ENCODE measurements around the gene CILP2.

The CILP2 gene

GRCh38 chr19:19529783-19530422, 8.2 kb upstream of the CILP2 start:
- no peak for TF ChIP-seq GATA3 (IDR thresholded peaks at IDR 0.05; ENCODE audit: low read depth, low read length)
- no peak for TF ChIP-seq GATA2 (IDR thresholded peaks at IDR 0.05; ENCODE audit: low read depth, low read length)

- no peak for TF ChIP-seq GATA3 (IDR thresholded peaks at IDR 0.05; ENCODE audit: low read depth, low read length)
- TF ChIP-seq GATA2 (IDR thresholded peaks at IDR 0.05; ENCODE audit: low read depth, low read length): no peak
These were observed 7.7 kb upstream of the CILP2 start for GRCh38 chr19:19530423-19530804.

GRCh38 chr19:19530889-19531288, 7.2 kb upstream of the CILP2 start:
- TF ChIP-seq GATA3 (IDR thresholded peaks at IDR 0.05; ENCODE audit: low read depth, low read length) (no peak), GATA2 (IDR thresholded peaks at IDR 0.05; ENCODE audit: low read depth, low read length) (no peak)

DNA sequence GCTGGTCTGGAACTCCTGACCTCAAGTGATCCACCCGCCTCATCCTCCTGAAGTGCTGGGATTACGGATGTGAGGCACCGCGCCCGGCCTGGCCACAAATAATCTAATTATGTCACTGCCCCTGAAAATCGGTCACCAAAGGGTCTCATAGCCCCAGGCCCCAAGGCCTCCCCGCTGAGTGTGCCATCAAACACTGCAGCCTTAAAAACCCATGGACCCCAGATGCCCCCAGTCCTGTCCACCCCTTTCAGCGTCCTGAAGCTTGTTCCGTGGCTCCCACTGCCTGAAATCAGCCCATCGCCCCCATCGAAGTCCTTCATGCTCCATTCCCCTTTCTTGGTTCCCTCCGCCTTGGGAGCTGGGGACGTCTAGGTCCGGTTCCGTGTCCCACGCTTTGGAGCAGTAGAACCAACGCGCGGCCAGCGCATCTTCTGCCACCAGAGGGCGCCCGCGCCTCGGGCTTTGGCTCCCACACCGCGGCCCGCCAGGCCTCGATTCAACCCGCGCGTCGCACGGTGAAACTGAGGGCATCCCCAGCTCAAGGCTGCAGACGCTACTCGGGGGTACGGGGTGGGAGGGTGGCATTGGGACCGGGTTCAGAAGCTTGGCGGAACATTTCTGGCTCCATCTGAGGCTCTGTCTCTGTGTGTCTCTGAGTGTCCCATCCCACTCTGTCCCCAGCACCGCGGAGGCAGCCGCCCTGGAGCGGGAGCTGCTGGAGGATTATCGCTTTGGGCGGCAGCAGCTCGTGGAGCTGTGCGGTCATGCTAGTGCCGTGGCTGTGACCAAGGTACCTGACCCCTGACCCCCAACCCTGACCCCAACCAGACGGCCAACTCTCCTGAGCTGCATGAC, 5.9 kb upstream of the CILP2 start:
- no peak for TF ChIP-seq GATA2 (IDR thresholded peaks at IDR 0.05; ENCODE audit: low read depth, low read length)
- TF ChIP-seq GATA3 (IDR thresholded peaks at IDR 0.05; ENCODE audit: low read depth, low read length): no peak

DNA sequence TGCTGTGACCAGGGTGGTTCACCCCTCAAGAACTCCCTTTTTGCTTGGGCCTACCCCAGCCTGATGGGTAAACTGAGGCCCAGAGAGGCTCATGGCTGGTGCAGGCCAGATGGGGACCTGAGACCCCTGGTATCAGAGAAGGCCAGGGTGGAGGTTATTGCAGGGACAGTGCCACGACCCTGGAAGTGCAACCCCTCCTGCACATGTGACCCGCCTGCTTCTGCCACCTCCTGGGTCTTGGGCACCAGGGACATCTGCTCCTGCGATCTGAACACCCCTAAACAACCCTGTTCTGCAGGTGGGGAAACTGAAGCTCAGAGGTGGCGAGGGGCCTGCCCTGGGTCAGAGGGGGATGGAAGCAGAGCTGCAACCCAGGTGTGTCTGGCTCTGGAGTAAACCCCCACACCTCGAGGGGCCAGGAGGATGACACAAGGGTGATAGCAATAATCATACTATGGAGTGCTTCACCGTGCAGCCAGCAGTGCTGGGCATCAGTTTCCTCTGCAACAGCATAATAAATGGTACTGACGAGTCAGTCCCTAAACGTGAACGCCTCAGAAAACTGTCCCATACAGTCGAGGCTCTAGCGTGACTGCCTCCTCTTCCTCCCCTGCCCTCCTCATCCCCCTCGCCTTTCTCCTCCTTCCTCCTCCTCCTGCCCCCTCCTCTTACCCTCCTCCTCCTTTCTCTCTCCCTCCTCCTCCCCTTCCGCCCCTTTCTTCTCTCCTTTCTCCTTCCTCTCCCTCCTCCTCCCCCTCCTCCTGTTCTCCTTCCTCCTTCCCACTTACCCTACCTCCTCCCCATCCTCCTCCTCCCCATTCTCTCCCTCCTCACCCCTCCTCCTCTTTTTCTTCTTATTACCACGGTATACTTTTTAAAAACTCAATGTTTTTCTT, 5.0 kb upstream of the CILP2 start:
- TF ChIP-seq GATA2 (IDR thresholded peaks at IDR 0.05; ENCODE audit: low read depth, low read length): no peak
- TF ChIP-seq GATA3 (IDR thresholded peaks at IDR 0.05; ENCODE audit: low read depth, low read length): no peak

DNA sequence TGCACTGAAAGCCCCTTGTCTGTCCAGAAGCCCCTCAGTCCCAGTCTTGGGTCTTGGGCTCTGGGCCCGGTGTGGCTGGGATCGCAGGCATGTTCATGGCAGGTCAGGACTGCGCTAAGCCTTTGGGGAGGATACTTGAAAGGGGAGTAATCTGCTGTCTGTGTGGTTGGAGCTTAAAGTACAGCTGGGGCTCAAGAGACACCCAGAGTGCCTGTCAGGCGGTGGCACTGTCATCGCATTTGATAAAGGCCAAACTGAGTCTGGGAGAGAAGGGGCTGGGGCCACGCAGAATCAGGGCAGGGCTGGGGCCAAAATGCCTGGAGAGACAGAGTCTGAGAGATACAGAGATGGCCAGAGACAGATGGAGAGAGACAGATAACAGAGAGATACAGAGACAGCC, 4.2 kb upstream of the CILP2 start:
- no peak for TF ChIP-seq GATA3 (IDR thresholded peaks at IDR 0.05; ENCODE audit: low read depth, low read length)
- TF ChIP-seq GATA2 (IDR thresholded peaks at IDR 0.05; ENCODE audit: low read depth, low read length): no peak

DNA sequence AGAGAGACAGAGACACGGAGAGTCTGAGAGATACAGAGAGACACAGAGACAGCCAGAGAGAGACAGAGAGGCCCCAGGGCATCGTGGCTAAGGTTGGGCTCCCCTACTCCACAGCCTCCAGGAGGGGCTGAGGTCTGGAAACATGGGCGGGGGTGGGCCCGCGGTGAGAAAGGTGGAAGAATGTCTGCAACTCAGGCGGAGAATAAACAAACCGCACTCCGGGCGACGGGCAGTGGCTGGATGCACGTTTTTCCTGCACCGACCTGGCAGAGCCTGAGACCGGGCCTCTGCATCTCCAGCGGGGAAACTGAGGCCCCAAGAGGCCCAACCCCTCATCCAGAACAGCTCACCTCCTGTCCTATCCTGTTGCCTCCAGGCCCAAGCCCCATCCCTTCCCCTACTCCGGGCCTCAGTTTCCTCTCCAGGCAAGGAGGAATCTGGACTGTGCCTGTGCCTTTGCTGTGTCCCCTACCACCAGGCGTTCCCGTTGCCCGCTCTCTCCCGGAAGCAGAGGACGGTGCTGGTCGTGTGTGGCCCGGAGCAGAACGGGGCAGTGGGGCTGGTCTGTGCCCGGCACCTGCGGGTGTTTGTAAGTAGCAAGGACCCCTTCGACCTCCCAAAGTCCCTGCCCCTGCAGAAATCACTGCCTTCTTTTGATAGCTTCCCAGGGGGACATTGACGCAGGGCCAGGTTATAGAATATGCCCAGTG, 3.4 kb upstream of the CILP2 start:
- TF ChIP-seq GATA2 (IDR thresholded peaks at IDR 0.05; ENCODE audit: low read depth, low read length): no peak
- no peak for TF ChIP-seq GATA3 (IDR thresholded peaks at IDR 0.05; ENCODE audit: low read depth, low read length)

- no peak for TF ChIP-seq GATA3 (IDR thresholded peaks at IDR 0.05; ENCODE audit: low read depth, low read length)
- TF ChIP-seq GATA2 (IDR thresholded peaks at IDR 0.05; ENCODE audit: low read depth, low read length): no peak
These were observed 2.5 kb upstream of the CILP2 start for GRCh38 chr19:19535311-19536191.

- TF ChIP-seq GATA3 (IDR thresholded peaks at IDR 0.05; ENCODE audit: low read depth, low read length) (no peak), GATA2 (IDR thresholded peaks at IDR 0.05; ENCODE audit: low read depth, low read length) (no peak)
These were observed 703 bp upstream of the CILP2 start for GRCh38 chr19:19537075-19538048.

DNA sequence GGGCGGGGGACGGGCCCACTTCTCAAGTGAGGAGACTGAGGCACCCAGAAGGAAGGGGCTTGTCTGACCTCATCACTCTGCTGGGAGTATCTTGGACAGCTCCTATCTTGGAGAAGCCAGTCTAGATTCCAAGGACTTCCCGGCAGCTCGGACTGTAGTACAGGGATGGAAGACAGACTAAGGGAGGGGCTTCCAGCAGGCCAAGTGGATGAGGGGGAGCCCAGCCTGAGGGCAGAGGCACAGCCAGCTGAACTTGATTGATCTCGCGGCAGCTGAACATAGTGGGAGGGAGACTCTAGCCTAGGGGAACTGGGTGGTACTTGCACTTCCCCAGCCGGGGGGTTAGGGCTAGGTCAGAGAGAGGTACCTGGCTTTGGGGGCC, 711 bp downstream of the CILP2 start:
- TF ChIP-seq GATA2 (IDR thresholded peaks at IDR 0.05; ENCODE audit: low read depth, low read length): no peak
- TF ChIP-seq GATA3 (IDR thresholded peaks at IDR 0.05; ENCODE audit: low read depth, low read length): no peak

DNA sequence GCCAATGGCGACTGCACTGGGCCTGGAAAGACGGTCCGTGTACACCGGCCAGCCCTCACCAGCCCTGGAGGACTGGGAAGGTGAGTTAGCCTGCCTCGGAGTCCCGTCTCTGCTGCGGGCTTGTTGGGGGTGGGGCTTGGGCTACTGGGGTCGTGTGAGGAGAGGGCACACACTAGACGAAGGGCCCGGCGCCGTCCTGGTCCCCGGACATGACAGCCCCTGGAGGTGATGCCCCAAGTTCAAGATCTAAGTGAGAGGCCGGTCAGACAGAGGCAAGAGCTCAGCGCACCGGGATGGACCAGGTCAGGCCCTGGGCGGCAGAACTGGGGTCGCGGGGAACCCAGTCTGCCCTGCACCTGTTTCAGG, 1.6 kb downstream of the CILP2 start:
- TF ChIP-seq GATA2 (IDR thresholded peaks at IDR 0.05; ENCODE audit: low read depth, low read length): no peak
- TF ChIP-seq GATA3 (IDR thresholded peaks at IDR 0.05; ENCODE audit: low read depth, low read length): no peak
